ENCODE results near the gene TRIM22.

- TF ChIP-seq CEBPB (IDR thresholded peaks at IDR 0.05) (no peak), MAX (IDR thresholded peaks at IDR 0.05) (no peak), EGR1 (IDR thresholded peaks at IDR 0.05) (no peak), EP300 (IDR thresholded peaks at IDR 0.05; ENCODE audit: borderline replicate concordance) (no peak), USF1 (IDR thresholded peaks at IDR 0.05) (no peak), TCF12 (IDR thresholded peaks at IDR 0.05; ENCODE audit: low read depth) (no peak), RAD21 (IDR thresholded peaks at IDR 0.05; ENCODE audit: low read depth) (no peak)
These were observed 43.5 kb upstream of the TRIM22 start for GRCh38 chr11:5646139-5646538.
